NCI-H510A (cell line): Measurements from ENCODE around the gene MT1A.
A peak's percentile ranks its signal among the peaks of the same experiment; 100 is the strongest.

Experiments
- DNase-seq: peaks from one replicate; lab custom pipeline; 2025; lab: John Stamatoyannopoulos, UW

MT1A gene

GRCh38 chr16:56637814-56638750, at the start of gene MT1A:
Gene MT1A, plus strand, starts transcription at chr16:56638666. Its CDS starts 73 bp downstream, at chr16:56638739.
- DNase-seq, result no peak

GRCh38 chr16:56588781-56589140, 49.7 kb upstream of the MT1A start:
- no peak for DNase-seq

- DNase-seq, result peak; percentile 56
These were observed 49.1 kb upstream of the MT1A start, which contains the start of gene MT3 for GRCh38 chr16:56589141-56590039. Gene MT3, plus strand, starts transcription at chr16:56589528. Its CDS starts 63 bp downstream, at chr16:56589591.

- DNase-seq, result no peak
These were observed 46.9 kb upstream of the MT1A start for GRCh38 chr16:56591377-56592060.

- no peak for DNase-seq
These were observed 44.7 kb upstream of the MT1A start for GRCh38 chr16:56593573-56594291.

- DNase-seq, result no peak
These were observed 44.2 kb upstream of the MT1A start for GRCh38 chr16:56594292-56594619.

GRCh38 chr16:56600398-56600999, 38.0 kb upstream of the MT1A start:
- DNase-seq, result no peak

GRCh38 chr16:56601325-56601724, 37.1 kb upstream of the MT1A start:
- no peak for DNase-seq

GRCh38 chr16:56603589-56603988, 34.9 kb upstream of the MT1A start:
- DNase-seq, result no peak

GRCh38 chr16:56604966-56605365, 33.5 kb upstream of the MT1A start:
- no peak for DNase-seq

- no peak for DNase-seq
These were observed 33.0 kb upstream of the MT1A start for GRCh38 chr16:56605475-56605874.

GRCh38 chr16:56606071-56606475, 32.4 kb upstream of the MT1A start:
- no peak for DNase-seq

- DNase-seq, result no peak
These were observed 31.9 kb upstream of the MT1A start for GRCh38 chr16:56606476-56607108.

GRCh38 chr16:56607109-56607618, 31.3 kb upstream of the MT1A start:
- DNase-seq, result no peak

- DNase-seq, result no peak
These were observed 30.8 kb upstream of the MT1A start for GRCh38 chr16:56607675-56608042.

- DNase-seq, result peak; percentile 92
These were observed 30.2 kb upstream of the MT1A start, which contains the start of gene MT2A for GRCh38 chr16:56608043-56608875. Gene MT2A, plus strand, starts transcription at chr16:56608584. Its CDS starts 72 bp downstream, at chr16:56608656.

- no peak for DNase-seq
These were observed 29.5 kb upstream of the MT1A start for GRCh38 chr16:56608876-56609462.

GRCh38 chr16:56609463-56609921, 29.0 kb upstream of the MT1A start:
- no peak for DNase-seq
